ENCODE measurements around the gene PPEF1.
"Not testable (repeated sequence)": the region's sequence is repeated elsewhere in the genome, so short reads cannot be mapped to it uniquely, and the experiment has no call there.

Gene PPEF1

DNA sequence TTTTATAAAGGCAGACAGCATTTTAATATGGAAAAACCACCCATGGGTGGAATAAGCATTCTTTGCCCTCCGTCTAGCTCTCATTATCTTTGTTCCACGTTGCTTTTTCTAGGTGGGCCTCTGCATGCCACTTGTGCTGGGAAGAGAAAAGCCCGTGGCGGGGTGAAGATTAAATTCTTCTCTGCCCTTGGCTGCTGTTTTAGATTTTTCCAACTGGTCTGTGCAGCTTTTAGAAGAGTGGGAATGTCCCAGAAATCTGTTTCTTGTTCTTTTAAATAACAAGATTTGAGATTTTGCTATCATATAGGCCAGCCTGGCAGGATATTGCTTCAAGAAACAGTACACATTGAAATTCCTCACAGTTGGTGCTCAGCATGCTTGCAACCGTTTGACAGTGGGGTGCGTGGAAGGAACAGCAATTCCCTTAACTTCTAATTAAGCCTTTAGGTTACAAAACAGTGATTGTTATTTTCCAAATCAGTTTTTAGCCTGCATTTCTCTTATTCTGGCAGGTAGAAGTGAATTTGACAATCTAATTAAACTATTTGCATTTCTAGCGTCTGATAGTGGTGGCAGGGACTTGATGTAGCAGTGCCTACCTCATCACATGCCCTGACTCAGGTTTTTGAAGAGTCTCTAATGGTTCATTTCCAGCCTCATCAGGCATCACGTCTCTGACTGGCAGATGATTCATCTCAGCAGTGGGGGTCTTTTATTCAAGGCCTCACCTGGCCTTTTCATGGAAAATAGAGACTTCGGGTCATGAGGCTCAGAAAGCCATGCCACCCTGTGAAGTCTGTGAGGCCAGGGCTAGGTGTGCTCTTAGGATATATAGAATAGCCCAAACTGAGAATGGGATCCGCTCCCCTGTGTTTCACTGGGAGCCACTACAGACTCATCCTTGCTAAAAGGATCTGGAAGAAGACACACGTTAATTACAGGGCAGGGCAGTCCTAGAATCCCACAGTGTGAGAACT, 50.8 kb downstream of the PPEF1 start:
- Histone ChIP-seq H3K27me3 (replicated peaks) (no peaks in the 10 kb centered on the region), H3K36me3 (replicated peaks) (no peaks in the 10 kb centered on the region), H3K27ac (no peak overlapping the region), H3K4me3 (ENCODE audit: low read depth, low read length) (no peak overlapping the region)
- TF ChIP-seq CTCF (IDR thresholded peaks at IDR 0.05; ENCODE audit: low read depth, low read length, missing control alignments) = no peak
- in situ Hi-C loops (cut with HindIII; ENCODE audit: low pct_ligation_motif_present, low sequenced_read_pairs) = no loop called here
- no peak for DNase-seq

DNA sequence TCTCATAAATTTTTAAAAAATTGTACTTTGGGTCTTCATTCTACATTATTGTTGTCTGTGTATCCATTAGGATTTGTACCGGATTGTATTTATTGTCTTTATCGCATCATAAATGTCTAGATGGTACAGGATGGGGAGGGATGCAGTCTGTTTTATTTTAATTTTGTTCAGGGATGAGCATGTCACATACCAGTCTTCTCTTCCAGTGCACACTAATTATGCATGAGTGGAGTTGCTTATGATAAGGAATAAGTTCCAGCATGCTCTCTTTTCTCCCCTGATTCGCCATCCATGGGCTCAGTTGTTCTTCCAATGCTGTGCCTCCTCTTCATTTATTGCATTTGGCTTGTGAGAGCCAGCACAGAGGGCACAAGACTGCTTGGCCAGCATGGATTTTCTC, 54.3 kb downstream of the PPEF1 start:
- Histone ChIP-seq H3K27ac (no peak overlapping the region), H3K36me3 (replicated peaks) (no peaks in the 10 kb centered on the region), H3K4me3 (ENCODE audit: low read depth, low read length) (no peak overlapping the region), H3K27me3 (replicated peaks) (no peaks in the 10 kb centered on the region)
- TF ChIP-seq CTCF (IDR thresholded peaks at IDR 0.05; ENCODE audit: low read depth, low read length, missing control alignments) = no peak
- DNase-seq = no peak
- in situ Hi-C loops (cut with HindIII; ENCODE audit: low pct_ligation_motif_present, low sequenced_read_pairs) = no loop called here

- H3K36me3 ChIP-seq (replicated peaks); in situ Hi-C loops (cut with HindIII; ENCODE audit: low pct_ligation_motif_present, low sequenced_read_pairs); H3K27ac ChIP-seq; DNase-seq; H3K4me3 ChIP-seq (ENCODE audit: low read depth, low read length); H3K27me3 ChIP-seq (replicated peaks): not testable (repeated sequence)
Measured at GRCh38 chrX:18763106-18763505, 55.7 kb downstream of the PPEF1 start.

DNA sequence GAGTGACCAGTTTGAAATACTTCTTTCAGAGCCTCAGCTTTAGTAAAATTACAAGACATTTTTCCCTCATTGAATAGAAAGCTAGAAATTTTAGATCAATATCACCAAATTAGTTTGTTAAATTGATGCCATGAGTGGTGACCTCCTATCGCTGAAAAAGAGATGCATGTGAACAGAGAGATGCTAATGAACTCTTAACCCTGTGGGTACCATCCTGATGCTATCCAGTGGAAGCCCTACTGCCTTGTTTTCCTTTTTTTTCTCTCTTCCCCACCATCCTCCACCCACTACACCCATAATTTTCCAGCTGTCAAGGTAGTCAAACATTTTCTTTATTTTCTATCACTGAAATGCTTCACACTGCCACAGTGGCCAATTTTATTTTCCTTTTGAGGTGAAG, 61.9 kb downstream of the PPEF1 start:
- Histone ChIP-seq H3K36me3 (replicated peaks) (no peaks in the 10 kb centered on the region), H3K27ac (no peak overlapping the region), H3K27me3 (replicated peaks) (no peaks in the 10 kb centered on the region), H3K4me3 (ENCODE audit: low read depth, low read length) (no peak overlapping the region)
- in situ Hi-C loops (cut with HindIII; ENCODE audit: low pct_ligation_motif_present, low sequenced_read_pairs) = no loop called here
- no peak for TF ChIP-seq CTCF (IDR thresholded peaks at IDR 0.05; ENCODE audit: low read depth, low read length, missing control alignments)
- no peak for DNase-seq

GRCh38 chrX:18769812-18770573, 62.5 kb downstream of the PPEF1 start:
- in situ Hi-C loops (cut with HindIII; ENCODE audit: low pct_ligation_motif_present, low sequenced_read_pairs) = no loop called here
- H3K36me3 ChIP-seq (replicated peaks) = no peaks in the 10 kb centered on the region
- DNase-seq = no peak
- H3K4me3 ChIP-seq (ENCODE audit: low read depth, low read length) = no peak overlapping the region
- H3K27me3 ChIP-seq (replicated peaks) = no peaks in the 10 kb centered on the region
- H3K27ac ChIP-seq = no peak overlapping the region
- no peak for TF ChIP-seq CTCF (IDR thresholded peaks at IDR 0.05; ENCODE audit: low read depth, low read length, missing control alignments)

- H3K27ac ChIP-seq = no peak overlapping the region
- H3K36me3 ChIP-seq (replicated peaks) = no peaks in the 10 kb centered on the region
- no peak for DNase-seq
- no peak overlapping the region for H3K4me3 ChIP-seq (ENCODE audit: low read depth, low read length)
- in situ Hi-C loops (cut with HindIII; ENCODE audit: low pct_ligation_motif_present, low sequenced_read_pairs) = no loop called here
- no peak for TF ChIP-seq CTCF (IDR thresholded peaks at IDR 0.05; ENCODE audit: low read depth, low read length, missing control alignments)
- H3K27me3 ChIP-seq (replicated peaks) = no peaks in the 10 kb centered on the region
Measured at GRCh38 chrX:18789916-18790315, 82.5 kb downstream of the PPEF1 start.

All from brain microvascular endothelial cell (primary cell).